ENCODE measurements around the gene COA5.
"Not testable (repeated sequence)": the region's sequence is repeated elsewhere in the genome, so short reads cannot be mapped to it uniquely, and the experiment has no call there.

Gene COA5

DNA sequence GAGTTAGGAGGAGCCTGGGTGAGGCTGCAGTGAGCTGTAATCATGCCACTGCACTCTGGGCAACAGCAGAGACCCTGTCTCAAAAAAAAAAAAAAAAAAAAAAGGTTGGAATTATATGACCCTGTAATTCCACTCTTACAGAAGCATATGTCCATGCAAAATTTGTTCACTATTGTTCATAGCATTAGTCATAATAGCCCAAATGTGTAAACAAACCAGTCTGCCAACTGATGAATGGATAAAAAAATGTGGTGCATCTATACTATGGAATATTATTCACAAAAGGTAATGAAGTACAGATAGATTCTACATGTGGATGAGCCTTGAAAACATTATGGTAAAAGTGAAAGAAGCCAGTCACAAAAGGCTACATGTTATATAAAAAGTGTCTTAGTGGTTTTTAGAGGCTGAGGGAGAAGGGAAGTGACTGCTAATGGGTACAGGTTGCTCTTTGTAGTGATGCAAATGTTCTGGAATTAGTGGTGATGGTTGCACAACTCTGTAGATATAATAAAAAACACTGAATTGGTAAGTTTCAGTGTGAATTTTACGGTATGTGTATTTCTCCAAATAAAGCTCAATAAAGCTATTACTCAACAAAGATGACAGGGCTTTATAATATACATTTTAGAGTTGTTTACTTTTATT is 9.4 kb downstream of the COA5 start:
- peaks cover 54% of the 10 kb centered on the region for H3K36me3 ChIP-seq (ENCODE audit: insufficient read depth, low read length)
- no peak for DNase-seq (ENCODE audit: low read depth, low spot score)

DNA sequence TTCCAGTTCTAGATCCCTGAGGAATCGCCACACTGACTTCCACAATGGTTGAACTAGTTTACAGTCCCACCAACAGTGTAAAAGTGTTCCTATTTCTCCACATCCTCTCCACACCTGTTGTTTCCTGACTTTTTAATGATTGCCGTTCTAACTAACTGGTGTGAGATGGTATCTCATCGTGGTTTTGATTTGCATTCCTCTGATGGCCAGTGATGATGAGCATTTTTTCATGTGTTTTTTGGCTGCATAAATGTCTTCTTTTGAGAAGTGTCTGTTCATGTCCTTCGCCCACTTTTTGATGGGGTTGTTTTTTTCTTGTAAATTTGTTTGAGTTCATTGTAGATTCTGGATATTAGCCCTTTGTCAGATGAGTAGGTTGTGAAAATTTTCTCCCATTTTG is 13.6 kb downstream of the COA5 start:
- DNase-seq (ENCODE audit: low read depth, low spot score); H3K9me3 ChIP-seq (ENCODE audit: low read depth, low read length); H3K9ac ChIP-seq (ENCODE audit: insufficient read length); H3K27ac ChIP-seq; H3K4me3 ChIP-seq: not testable (repeated sequence)
- peaks cover 21% of the 10 kb centered on the region for H3K36me3 ChIP-seq (ENCODE audit: insufficient read depth, low read length)

More for the DNA sequence above, 9.4 kb downstream of the COA5 start:
- no peak overlapping the region for H3K27ac ChIP-seq
- no peak for TF ChIP-seq POLR2AphosphoS5 (IDR thresholded peaks at IDR 0.05; ENCODE audit: borderline replicate concordance, low read depth, low read length)
- no peak for TF ChIP-seq FOXP2 (optimal IDR thresholded peaks at IDR 0.05; ENCODE audit: control extremely low read depth, extremely low read length, insufficient read depth)
- no peak for TF ChIP-seq EZH2 (IDR thresholded peaks at IDR 0.05)
- no peak overlapping the region for H3K9ac ChIP-seq (ENCODE audit: insufficient read length)
- H3K9me3 ChIP-seq (ENCODE audit: low read depth, low read length) = no peaks in the 10 kb centered on the region
- no peak overlapping the region for H3K4me3 ChIP-seq

DNA sequence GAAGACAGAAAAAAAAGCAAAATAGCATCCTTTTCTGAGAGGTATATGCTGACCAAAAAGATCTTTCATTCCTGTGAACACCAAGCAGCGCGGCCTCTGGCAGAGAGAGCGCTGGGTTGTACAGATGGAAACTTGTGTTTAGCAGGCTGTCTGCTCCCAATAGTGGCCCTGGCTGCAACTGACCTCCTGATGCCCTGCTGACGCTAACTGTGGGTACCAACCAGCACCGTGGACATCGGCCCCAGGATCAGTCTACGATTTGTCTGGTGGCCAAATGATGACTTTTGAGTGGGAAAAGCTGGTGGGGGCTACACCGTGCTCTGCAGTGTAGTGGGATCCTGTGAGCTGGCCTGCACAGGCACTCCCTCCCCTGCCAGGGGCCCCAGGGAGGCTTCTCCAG is 15.7 kb downstream of the COA5 start:
- H3K4me3 ChIP-seq = no peak overlapping the region
- TF ChIP-seq FOXP2 (optimal IDR thresholded peaks at IDR 0.05; ENCODE audit: control extremely low read depth, extremely low read length, insufficient read depth) = no peak
- TF ChIP-seq EZH2 (IDR thresholded peaks at IDR 0.05) = no peak
- TF ChIP-seq POLR2AphosphoS5 (IDR thresholded peaks at IDR 0.05; ENCODE audit: borderline replicate concordance, low read depth, low read length) = no peak
- DNase-seq (ENCODE audit: low read depth, low spot score) = no peak
- H3K9ac ChIP-seq (ENCODE audit: insufficient read length) = no peak overlapping the region
- H3K9me3 ChIP-seq (ENCODE audit: low read depth, low read length) = no peaks in the 10 kb centered on the region
- H3K36me3 ChIP-seq (ENCODE audit: insufficient read depth, low read length) = peaks cover 7% of the 10 kb centered on the region
- no peak overlapping the region for H3K27ac ChIP-seq

DNA sequence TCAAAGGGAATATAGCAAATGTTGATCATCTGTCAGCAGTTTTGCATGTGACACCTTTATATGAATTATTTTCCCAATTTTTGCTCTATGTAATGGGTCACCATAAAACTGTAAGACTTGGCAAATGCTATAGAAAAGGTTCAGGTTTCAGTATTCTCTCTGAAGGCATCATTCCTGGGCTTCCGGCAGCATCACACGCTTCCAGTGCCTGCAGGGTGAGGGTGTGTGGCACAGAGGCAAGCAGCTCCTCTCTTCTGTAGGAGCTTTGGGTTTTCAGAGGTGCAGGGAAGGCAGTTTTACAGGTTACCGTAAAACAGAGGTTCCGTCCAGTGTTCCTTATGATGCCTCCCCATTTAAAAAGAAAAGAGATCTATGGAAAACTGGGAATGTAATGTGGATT is 18.8 kb downstream of the COA5 start:
- H3K36me3 ChIP-seq (ENCODE audit: insufficient read depth, low read length) = no peaks in the 10 kb centered on the region
- TF ChIP-seq EZH2 (IDR thresholded peaks at IDR 0.05) (no peak), FOXP2 (optimal IDR thresholded peaks at IDR 0.05; ENCODE audit: control extremely low read depth, extremely low read length, insufficient read depth) (no peak)
- no peak overlapping the region for H3K9ac ChIP-seq (ENCODE audit: insufficient read length)
- H3K9me3 ChIP-seq (ENCODE audit: low read depth, low read length) = no peaks in the 10 kb centered on the region
- H3K4me3 ChIP-seq = no peak overlapping the region
- no peak for DNase-seq (ENCODE audit: low read depth, low spot score)
- H3K27ac ChIP-seq = no peak overlapping the region

DNA sequence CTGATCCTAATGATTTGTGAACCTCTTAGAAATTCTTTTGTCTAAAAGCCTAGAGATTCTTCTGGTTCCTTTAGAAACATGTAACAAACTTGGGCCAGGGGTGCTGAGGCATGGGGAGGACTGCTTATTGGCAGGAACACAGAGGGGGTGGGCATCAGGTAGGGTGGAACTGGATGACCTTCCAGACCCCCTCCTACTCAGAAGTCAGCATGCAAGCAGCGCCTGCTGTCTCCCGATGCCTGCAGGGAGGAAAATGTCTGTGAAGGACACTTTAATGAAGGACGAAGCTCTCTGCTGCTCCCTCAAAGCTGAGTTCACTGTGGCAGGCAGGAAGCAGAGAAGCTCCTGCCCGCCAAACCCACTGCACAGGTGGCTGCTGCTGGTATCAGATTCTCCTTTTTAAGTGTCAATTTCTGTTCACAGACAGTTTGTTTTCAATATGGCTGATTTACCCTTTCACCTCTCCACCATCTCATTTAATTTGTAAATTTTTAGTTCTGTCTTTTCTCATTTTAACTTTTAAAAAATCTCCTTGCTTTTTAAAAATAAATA is 19.4 kb downstream of the COA5 start:
- H3K4me3 ChIP-seq = no peak overlapping the region
- no peaks in the 10 kb centered on the region for H3K9me3 ChIP-seq (ENCODE audit: low read depth, low read length)
- no peak for DNase-seq (ENCODE audit: low read depth, low spot score)
- no peak overlapping the region for H3K9ac ChIP-seq (ENCODE audit: insufficient read length)
- H3K36me3 ChIP-seq (ENCODE audit: insufficient read depth, low read length) = no peaks in the 10 kb centered on the region
- H3K27ac ChIP-seq = no peak overlapping the region
- no peak for TF ChIP-seq EZH2 (IDR thresholded peaks at IDR 0.05)
- no peak for TF ChIP-seq FOXP2 (optimal IDR thresholded peaks at IDR 0.05; ENCODE audit: control extremely low read depth, extremely low read length, insufficient read depth)
- TF ChIP-seq POLR2AphosphoS5 (IDR thresholded peaks at IDR 0.05; ENCODE audit: borderline replicate concordance, low read depth, low read length) = no peak

DNA sequence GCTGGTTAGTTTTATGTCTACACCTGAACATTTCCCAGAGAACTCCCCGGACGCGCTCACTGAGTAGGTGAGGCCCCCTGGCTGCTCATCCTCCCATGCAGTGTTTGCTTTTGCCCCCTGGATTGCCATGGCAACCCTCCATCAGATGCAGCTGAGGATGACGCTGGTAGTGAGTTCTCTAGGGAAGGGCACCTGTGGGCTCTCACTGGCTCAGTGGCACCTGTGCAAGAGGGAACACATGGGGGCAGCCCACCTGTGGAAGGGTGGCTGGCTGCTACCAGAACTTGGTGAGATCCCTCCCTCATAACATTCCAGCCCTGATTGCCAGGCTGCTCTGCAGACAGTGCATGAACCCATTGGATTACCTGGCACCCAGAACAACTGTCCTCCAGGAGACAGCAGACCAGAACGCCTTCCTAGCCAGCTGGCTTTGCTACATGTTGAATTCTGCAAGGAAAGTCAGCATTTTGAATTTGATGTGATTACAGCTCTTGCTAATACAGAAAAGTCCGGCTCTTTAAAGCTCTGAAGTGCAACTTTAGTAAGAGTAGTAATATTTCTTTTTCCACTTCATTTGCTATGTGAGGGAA is 21.7 kb downstream of the COA5 start:
- Histone ChIP-seq H3K9me3 (ENCODE audit: low read depth, low read length) (no peaks in the 10 kb centered on the region), H3K4me3 (no peak overlapping the region), H3K27ac (no peak overlapping the region), H3K9ac (ENCODE audit: insufficient read length) (no peak overlapping the region), H3K36me3 (ENCODE audit: insufficient read depth, low read length) (peaks cover 4% of the 10 kb centered on the region; the same call in 1 of the 2 replicates)
- no peak for DNase-seq (ENCODE audit: low read depth, low spot score)
- TF ChIP-seq POLR2AphosphoS5 (IDR thresholded peaks at IDR 0.05; ENCODE audit: borderline replicate concordance, low read depth, low read length) = no peak
- TF ChIP-seq FOXP2 (optimal IDR thresholded peaks at IDR 0.05; ENCODE audit: control extremely low read depth, extremely low read length, insufficient read depth) = no peak
- TF ChIP-seq EZH2 (IDR thresholded peaks at IDR 0.05) = no peak

DNA sequence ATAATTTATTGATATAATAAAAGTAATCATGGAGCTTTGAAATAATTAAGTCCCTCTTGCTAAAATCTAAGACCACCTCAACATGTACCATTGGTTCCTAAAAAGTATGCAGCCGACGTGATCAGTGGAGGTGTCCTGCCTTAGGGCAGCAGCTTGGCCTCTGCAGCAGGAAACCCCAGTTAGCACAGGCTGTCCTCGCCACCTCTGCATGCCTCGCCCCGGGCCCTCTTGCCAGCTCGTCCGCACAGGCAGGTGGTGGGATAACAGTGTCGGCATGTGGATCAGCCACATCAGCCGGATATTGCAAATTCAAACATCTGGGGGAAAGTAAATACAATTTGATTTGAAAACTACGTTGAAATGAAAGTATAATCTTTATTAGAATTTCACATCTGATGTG is 22.9 kb downstream of the COA5 start:
- H3K9ac ChIP-seq (ENCODE audit: insufficient read length) = no peak overlapping the region
- TF ChIP-seq EZH2 (IDR thresholded peaks at IDR 0.05) = no peak
- TF ChIP-seq FOXP2 (optimal IDR thresholded peaks at IDR 0.05; ENCODE audit: control extremely low read depth, extremely low read length, insufficient read depth) = no peak
- no peak for TF ChIP-seq POLR2AphosphoS5 (IDR thresholded peaks at IDR 0.05; ENCODE audit: borderline replicate concordance, low read depth, low read length)
- no peak for DNase-seq (ENCODE audit: low read depth, low spot score)

DNA sequence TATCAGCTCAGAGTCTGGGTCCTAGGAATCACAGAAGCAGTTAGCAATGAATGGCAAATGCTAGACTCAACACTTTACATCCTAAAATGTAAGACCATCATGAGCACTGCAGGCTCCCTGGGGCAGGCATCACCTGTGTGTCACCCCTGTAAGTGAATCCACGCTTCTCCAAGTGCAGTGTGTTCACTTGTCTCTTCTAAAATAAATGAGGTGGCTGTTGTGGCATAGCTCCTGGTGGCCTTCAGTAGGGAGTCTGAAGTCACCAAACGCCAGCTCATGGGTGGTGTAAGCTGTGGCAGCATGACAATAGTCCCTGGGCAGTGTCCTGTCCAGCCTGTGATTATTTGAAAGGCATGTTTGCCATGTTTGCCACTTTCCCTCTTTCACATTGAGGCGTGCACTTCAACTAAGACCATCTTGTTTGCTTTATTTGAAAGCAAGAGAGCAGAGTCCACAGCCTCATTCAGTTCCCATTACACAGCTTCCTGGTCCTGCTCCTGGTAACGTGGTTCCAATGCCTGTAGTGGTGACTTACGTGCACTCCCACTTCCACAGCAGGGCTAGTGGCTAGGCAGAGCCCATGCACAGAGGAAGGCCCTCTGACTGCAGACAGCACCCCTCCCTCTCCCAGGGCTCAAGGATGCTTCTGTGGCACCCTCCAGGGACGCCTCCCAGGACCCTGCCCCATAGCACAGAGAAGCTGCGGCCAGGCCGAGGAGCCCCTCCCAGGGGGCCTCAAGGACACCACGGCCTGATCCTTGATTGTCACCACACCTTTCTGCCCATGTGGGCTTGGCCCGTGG is 24.3 kb downstream of the COA5 start:
- TF ChIP-seq POLR2AphosphoS5 (IDR thresholded peaks at IDR 0.05; ENCODE audit: borderline replicate concordance, low read depth, low read length) (no peak), FOXP2 (optimal IDR thresholded peaks at IDR 0.05; ENCODE audit: control extremely low read depth, extremely low read length, insufficient read depth) (no peak), EZH2 (IDR thresholded peaks at IDR 0.05) (no peak)
- no peak for DNase-seq (ENCODE audit: low read depth, low spot score)
- Histone ChIP-seq H3K4me3 (no peak overlapping the region), H3K36me3 (ENCODE audit: insufficient read depth, low read length) (peaks cover 4% of the 10 kb centered on the region; the same call in 1 of the 2 replicates), H3K9me3 (ENCODE audit: low read depth, low read length) (no peaks in the 10 kb centered on the region), H3K27ac (no peak overlapping the region), H3K9ac (ENCODE audit: insufficient read length) (no peak overlapping the region)

More for the DNA sequence above, 22.9 kb downstream of the COA5 start:
- H3K4me3 ChIP-seq = no peak overlapping the region
- H3K9me3 ChIP-seq (ENCODE audit: low read depth, low read length) = no peaks in the 10 kb centered on the region
- H3K27ac ChIP-seq = no peak overlapping the region
- peaks cover 4% of the 10 kb centered on the region; the same call in 1 of the 2 replicates for H3K36me3 ChIP-seq (ENCODE audit: insufficient read depth, low read length)
